ENCODE data around the gene IFI27L2.

IFI27L2 gene

DNA sequence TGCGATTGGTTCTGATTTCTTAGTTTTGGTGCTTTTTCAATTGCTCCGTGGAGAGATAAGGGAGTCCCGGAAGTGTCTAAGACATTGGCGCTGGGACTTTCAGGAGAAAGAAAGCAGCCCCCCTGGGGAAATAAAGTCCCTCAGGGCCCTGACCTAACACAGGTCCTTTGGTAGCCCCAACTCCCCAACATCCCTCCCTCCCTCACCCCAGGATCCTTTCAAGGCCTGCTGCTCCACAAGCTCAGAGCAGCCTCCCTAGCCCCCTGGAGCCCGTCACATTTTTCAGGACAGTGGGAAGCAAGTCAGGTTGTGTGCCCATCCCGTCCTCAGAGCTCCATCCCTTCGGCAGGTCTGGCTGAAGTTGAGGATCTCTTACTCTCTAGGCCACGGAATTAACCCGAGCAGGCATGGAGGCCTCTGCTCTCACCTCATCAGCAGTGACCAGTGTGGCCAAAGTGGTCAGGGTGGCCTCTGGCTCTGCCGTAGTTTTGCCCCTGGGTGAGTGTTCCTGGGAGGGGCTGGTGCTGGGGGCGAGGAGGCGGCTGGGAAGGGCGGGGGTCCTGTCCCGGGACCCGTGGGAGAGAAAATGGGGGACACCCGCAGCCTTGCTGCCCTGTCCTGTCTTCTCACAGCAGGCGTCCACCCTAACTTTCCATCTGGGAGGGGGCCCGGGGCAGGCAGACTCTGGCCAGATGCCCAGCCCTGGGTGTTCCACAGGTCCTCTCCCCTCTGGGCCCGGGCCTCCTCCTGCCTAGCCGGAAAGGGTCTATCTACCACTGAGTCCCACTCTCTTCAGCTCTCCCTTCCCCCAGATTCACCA is 17.9 kb downstream of the IFI27L2 start:
- no peak overlapping the region for H3K4me3 ChIP-seq (ENCODE audit: low read depth, low read length)
- TF ChIP-seq, protein P1, sequence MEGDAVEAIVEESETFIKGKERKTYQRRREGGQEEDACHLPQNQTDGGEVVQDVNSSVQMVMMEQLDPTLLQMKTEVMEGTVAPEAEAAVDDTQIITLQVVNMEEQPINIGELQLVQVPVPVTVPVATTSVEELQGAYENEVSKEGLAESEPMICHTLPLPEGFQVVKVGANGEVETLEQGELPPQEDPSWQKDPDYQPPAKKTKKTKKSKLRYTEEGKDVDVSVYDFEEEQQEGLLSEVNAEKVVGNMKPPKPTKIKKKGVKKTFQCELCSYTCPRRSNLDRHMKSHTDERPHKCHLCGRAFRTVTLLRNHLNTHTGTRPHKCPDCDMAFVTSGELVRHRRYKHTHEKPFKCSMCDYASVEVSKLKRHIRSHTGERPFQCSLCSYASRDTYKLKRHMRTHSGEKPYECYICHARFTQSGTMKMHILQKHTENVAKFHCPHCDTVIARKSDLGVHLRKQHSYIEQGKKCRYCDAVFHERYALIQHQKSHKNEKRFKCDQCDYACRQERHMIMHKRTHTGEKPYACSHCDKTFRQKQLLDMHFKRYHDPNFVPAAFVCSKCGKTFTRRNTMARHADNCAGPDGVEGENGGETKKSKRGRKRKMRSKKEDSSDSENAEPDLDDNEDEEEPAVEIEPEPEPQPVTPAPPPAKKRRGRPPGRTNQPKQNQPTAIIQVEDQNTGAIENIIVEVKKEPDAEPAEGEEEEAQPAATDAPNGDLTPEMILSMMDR (IDR thresholded peaks at IDR 0.05; ENCODE audit: low read depth, low read length) = no peak

DNA sequence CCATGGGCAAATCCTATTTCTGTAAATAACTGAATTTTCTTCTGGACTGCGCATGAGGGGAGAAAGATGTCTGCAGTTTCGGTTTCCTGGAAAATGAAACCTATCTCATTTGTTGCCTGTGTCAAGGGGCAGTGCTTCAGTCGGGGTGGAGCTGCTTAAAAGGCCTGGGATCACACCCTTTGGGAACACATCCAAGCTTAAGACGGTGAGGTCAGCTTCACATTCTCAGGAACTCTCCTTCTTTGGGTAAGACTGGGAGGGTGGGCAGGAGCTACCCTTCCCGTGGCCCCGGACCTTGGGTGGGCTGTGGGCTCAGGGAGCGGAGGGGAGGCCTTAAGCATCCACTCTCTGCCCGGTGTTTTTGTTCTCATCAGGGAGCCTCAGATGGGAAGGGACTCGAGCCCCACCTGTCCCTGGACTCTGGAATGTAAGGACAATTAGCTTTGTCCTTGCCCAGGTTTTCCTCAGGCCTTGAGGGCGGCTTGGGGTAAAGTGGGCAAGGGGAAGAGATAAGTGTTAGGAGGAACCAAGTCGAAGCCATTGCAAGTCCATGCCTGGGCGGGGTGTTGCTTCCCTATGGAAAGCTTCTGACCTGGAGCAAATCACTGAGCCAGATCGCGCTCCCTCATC is 18.7 kb downstream of the IFI27L2 start, which contains the start of gene IFI27:
Gene IFI27 (plus strand): TSS at position 185 of the 630 bp plus-strand sequence.
- TF ChIP-seq, protein P1 (IDR thresholded peaks at IDR 0.05; ENCODE audit: low read depth, low read length) = no peak
- H3K4me3 ChIP-seq (ENCODE audit: low read depth, low read length) = no peak within 1 kb of the TSS

DNA sequence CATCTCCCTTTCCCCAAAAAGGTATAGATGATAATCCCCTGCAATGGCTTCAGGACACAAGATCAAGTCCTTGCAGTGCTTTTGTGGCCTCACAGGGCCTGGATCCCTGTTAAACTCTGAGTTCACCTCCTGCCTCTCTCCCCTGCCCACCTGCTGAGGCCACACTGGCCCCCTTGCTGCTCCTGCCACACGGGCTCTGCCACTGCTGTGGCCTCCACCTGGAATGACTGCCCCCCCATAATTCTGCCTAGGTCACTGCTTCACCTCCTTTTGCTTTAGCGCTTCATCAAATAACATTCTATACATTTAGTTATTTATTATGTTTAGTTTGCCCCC is 19.5 kb downstream of the IFI27L2 start:
- TF ChIP-seq, protein P1 (IDR thresholded peaks at IDR 0.05; ENCODE audit: low read depth, low read length) = no peak
- H3K4me3 ChIP-seq (ENCODE audit: low read depth, low read length) = no peak overlapping the region

DNA sequence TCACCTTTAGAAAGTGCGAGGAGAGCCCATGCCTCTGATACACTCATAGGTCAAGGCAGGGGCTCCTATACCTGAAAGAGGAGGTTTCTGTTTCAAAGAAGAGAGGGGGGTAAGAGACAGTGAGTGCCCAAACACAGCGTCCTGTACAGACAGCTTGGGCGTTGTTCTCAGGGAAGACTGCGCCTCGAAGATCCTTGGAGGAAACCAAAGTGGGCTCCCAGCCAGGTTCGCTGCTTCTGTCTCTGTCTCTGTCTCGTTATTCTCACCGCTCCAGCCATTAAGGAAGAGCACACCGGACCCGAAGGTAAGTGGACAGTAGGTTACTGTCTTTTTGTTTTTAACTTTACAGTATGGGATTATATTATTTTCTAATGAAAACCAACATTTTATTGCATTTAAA is 24.7 kb downstream of the IFI27L2 start:
- TF ChIP-seq, protein P1 (IDR thresholded peaks at IDR 0.05; ENCODE audit: low read depth, low read length) = no peak
- H3K4me3 ChIP-seq (ENCODE audit: low read depth, low read length) = no peak overlapping the region

DNA sequence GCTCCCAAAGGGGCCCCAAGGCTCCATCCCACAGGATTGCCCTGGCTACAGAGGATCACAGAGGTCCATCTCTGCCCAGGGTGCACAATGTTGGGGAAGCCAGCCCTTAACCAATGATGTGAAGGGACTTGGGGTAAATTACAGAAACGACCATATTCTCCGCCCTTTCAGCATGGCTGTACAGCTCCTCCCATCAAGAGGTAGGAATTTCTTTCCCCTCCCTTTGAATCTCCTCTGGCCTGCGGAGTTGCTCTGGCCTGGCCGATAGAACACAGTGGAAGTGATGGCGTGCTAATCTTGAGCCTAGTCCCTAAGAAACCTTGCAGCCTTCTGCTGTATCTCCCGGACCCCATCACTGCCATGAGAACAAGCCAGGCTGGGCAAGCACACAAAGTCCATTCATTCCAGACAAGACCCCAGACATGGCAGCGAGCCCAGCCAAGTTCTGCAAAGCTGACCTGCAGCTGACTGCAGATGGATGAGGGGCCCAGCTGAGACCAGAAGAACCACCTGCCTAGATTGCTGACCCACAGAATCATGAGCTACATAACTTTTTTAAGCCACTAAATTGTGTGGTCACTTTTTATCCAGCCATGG is 25.8 kb downstream of the IFI27L2 start:
- H3K4me3 ChIP-seq (ENCODE audit: low read depth, low read length) = no peak overlapping the region
- TF ChIP-seq, protein P1 (IDR thresholded peaks at IDR 0.05; ENCODE audit: low read depth, low read length) = no peak

DNA sequence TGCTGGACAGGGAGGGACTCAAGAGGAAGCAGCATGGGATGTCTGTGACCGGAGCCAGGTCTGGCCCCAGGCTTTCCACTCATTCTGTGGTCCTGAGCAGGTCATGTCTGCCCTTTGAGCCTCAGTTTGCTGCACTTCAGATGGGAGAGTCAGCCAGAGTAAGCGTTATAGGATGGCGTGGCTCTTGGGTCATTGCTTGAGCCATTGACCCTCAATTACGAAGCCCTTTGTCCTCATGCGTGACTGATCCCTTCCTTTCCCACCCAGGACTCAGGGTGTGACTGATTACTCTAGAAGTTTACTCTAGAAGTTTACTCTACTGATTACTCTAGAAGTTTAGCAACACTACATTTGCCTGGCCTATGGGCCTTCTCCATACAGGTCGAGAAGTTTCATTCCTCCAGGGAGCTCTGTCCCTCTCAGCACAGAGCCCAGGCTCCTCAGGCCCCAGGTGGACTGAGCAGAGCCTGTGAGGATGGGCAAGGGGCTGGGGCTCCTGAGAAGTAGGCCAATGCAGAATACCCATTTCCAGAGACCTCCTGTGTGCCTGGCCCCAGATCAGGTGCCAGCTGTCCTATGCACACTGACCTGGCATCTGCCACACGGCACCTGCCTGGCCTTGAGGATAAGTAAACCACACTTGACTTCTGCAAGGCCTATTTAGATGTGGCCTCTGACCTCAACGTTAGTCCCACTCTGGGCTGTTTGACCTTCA is 26.5 kb downstream of the IFI27L2 start:
- no peak overlapping the region for H3K4me3 ChIP-seq (ENCODE audit: low read depth, low read length)
- TF ChIP-seq, protein P1 (IDR thresholded peaks at IDR 0.05; ENCODE audit: low read depth, low read length) = no peak
